HUES64 (cell line): ENCODE measurements around the gene PRSS38.

ENCODE experiments used
- H3K27ac ChIP-seq: 2 replicates; pipeline ENCODE4 v1.7.0; 2013; ENCODE audit warnings: low read depth, low read length, inconsistent platforms
- H3K27me3 ChIP-seq: 2 replicates; pipeline ENCODE4 v1.6.1; 2013; ENCODE audit warnings: mild to moderate bottlenecking, low read length; ENCODE audit not compliant: insufficient read depth
- H3K36me3 ChIP-seq: 2 replicates; pipeline ENCODE4 v1.6.1; 2013; ENCODE audit warnings: mild to moderate bottlenecking, low read length; ENCODE audit not compliant: insufficient read depth
- H3K4me1 ChIP-seq: 2 replicates; pipeline ENCODE4 v1.6.1; 2013; ENCODE audit warnings: mild to moderate bottlenecking, low read length, moderate library complexity; ENCODE audit not compliant: insufficient read depth
- H3K4me3 ChIP-seq: 2 replicates; pipeline ENCODE4 v1.5.1; 2013; ENCODE audit warnings: mild to moderate bottlenecking, low read length, moderate library complexity
- H3K9ac ChIP-seq: 2 replicates; pipeline ENCODE4 v1.6.1; 2013; ENCODE audit warnings: mild to moderate bottlenecking, low read depth, low read length
- H3K9me3 ChIP-seq: 2 replicates; pipeline ENCODE4 v1.6.1; 2013; ENCODE audit warnings: low read depth, low read length; ENCODE audit not compliant: insufficient read depth
- WGBS: fragments of 150-250, 120-280 bp; methylation state at CpG from one replicate; pipeline ENCODE4 v1.1.7; 2013; ENCODE audit warnings: missing lambda C conversion rate; 5-methylcytosine and 5-hydroxymethylcytosine counted together

The PRSS38 gene

DNA sequence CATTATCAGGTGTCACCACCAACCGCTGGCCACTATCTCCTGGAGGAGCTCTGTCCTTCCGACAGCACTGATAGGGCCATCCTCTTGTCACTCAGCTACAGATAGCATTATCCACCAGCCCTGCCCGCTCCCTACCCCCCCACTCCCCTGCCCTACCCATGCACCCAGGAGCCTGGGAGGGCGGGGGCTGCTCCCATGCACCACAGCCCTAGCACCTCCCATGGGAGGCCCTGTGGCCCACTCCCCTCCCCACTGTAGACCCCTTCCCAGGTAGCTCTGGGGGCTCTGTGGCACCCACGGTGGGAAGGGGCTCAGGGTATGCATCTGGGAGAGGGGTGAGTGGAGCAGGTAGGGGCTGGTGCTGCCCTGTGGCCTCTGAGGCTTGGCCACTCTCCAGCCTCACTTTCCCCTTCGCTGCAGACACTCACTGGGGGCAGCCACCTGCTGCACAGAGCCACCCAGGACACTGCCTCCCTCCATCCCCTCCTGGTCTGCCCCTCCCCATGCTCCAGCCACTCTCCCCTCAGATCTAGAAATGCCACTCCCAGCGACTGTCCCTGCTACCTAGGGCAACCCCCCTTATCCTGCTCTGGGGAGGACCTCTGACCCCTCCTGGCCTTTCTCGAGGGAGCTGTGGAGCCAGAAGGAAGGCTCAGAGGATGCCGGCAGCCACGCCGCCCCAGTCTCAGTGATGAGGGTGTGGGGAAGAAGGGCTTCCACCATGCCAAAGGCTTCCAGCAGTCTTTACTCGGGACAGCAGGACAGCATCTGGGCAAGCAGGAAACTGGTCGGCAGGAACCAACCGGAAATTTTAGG is 73.8 kb downstream of the PRSS38 start:
- H3K27me3 ChIP-seq: no peaks in the 10 kb centered on the region
- no peak overlapping the region for H3K9ac ChIP-seq
- no peaks in the 10 kb centered on the region for H3K9me3 ChIP-seq
- H3K27ac ChIP-seq: no peak overlapping the region
- no peak overlapping the region for H3K4me3 ChIP-seq
- whole genome bisulfite sequencing: 84% methylated on average over 13 of the region's 14 CpGs
- no peaks in the 10 kb centered on the region for H3K36me3 ChIP-seq
- H3K4me1 ChIP-seq: peaks cover 8% of the 10 kb centered on the region; the same call in 1 of the 2 replicates

DNA sequence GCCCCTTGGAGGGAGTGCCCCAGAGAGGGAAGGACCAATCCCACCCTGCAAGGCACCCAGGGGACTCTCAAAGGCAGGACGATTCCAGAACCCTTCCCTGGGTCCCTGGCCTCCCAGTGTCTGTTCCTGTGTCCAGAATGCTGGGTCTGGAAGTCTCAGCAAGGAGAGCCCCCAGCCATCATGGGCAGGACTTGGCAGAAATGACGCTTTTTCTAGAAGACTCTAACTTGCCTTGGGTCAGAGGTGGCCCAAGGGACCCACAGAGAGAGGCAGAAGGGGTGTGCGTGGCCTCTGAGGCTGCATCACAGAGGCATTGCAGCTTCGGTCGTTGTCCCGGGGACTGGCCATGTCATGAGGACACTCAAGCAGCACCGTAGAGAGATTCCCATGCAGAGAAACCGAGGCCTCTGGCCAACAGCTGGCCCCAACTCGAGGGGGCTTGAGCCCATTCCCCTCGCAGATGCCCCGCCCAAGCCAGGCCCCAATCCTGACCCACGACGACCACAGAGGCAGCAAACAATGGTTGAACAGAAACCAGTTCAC is 74.5 kb downstream of the PRSS38 start:
- 92% methylated on average over 13 of the region's 13 CpGs for WGBS
- Histone ChIP-seq H3K4me3 (no peak overlapping the region), H3K27ac (no peak overlapping the region), H3K27me3 (no peaks in the 10 kb centered on the region), H3K36me3 (no peaks in the 10 kb centered on the region), H3K9ac (no peak overlapping the region), H3K4me1 (peaks cover 8% of the 10 kb centered on the region; the same call in 1 of the 2 replicates), H3K9me3 (no peaks in the 10 kb centered on the region)

GRCh38 chr1:227890451-227891222 is 75.2 kb downstream of the PRSS38 start:
- WGBS: 93% methylated on average over 13 of the region's 13 CpGs
- Histone ChIP-seq H3K36me3 (no peaks in the 10 kb centered on the region), H3K27ac (no peak overlapping the region), H3K4me1 (peaks cover 8% of the 10 kb centered on the region; the same call in 1 of the 2 replicates), H3K9ac (no peak overlapping the region), H3K4me3 (no peak overlapping the region), H3K27me3 (no peaks in the 10 kb centered on the region), H3K9me3 (no peaks in the 10 kb centered on the region)

DNA sequence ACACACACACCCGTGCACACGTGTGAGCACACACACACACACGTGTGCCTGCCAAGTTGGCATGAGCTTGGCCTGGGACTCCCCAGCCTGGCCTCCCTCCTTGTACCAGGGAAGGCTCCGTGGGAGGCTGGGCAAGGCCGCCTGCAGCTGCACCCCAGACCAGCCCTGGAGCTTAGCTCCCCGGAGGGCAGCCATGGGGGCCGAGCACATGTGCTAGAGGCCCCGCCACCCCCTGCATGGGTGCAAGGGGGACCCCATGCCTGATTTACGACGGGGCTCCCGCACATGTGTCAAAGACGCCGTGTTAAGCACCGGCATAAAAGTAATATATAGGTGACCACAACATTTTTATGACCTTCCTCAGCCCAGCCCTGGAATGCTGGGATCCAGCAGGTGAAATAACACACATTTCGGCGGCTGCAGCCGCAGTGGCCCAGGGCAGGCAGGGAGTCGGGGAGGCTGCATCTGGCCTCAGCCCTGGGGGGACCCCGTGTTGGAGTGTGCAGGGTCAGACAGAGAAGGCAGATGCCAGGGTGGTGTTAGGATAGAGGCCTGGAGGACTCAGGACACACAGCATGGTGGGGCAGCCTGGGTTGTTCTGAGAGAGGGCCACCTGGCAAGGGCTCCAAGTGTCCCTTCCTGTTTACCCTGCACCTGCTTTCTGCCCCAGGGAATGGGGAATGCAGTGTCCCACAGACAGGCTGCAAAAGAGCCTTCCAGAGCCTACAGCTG is 75.9 kb downstream of the PRSS38 start:
- WGBS: 91% methylated on average over 19 of the region's 19 CpGs
- Histone ChIP-seq H3K9me3 (no peaks in the 10 kb centered on the region), H3K9ac (no peak overlapping the region), H3K27ac (no peak overlapping the region), H3K27me3 (no peaks in the 10 kb centered on the region), H3K36me3 (no peaks in the 10 kb centered on the region), H3K4me3 (no peak overlapping the region), H3K4me1 (peaks cover 8% of the 10 kb centered on the region; the same call in 1 of the 2 replicates)

DNA sequence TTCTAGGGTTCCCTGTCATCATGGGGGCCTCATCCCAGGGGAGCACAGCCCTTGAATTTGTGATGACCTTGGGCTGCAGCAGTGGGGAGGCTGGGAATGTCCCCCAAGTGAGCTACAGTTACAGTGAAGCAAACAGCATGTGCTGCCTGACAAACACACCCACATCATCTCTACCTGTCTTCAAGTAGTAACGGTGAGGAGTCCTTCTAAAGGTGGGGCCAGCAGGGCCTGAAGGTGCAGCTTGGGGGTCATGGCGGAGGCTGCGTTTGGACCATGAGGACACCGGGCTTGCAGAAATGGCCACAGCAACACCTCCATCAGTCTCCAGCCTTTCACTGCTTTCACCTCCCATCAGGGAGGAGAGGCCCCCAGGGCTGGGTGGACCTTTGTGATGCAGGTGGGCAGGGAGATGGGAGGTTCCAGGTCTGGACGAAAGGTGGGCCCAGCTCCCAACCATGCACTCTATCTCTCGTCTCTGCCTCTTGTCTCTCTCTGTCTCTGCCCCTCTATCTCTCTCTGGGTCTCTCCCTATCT is 76.5 kb downstream of the PRSS38 start:
- H3K27me3 ChIP-seq: no peaks in the 10 kb centered on the region
- no peak overlapping the region for H3K9ac ChIP-seq
- H3K4me1 ChIP-seq: peaks cover 8% of the 10 kb centered on the region; the same call in 1 of the 2 replicates
- H3K4me3 ChIP-seq: no peak overlapping the region
- H3K27ac ChIP-seq: no peak overlapping the region
- H3K9me3 ChIP-seq: no peaks in the 10 kb centered on the region
- H3K36me3 ChIP-seq: no peaks in the 10 kb centered on the region
- 87% methylated on average over 6 of the region's 6 CpGs for WGBS

GRCh38 chr1:227892489-227893299 is 77.2 kb downstream of the PRSS38 start:
- peaks cover 8% of the 10 kb centered on the region; the same call in 1 of the 2 replicates for H3K4me1 ChIP-seq
- no peak overlapping the region for H3K27ac ChIP-seq
- 72% methylated on average over 17 of the region's 17 CpGs for WGBS
- no peak overlapping the region for H3K9ac ChIP-seq
- H3K9me3 ChIP-seq: no peaks in the 10 kb centered on the region
- no peaks in the 10 kb centered on the region for H3K36me3 ChIP-seq
- H3K4me3 ChIP-seq: no peak overlapping the region
- no peaks in the 10 kb centered on the region for H3K27me3 ChIP-seq

DNA sequence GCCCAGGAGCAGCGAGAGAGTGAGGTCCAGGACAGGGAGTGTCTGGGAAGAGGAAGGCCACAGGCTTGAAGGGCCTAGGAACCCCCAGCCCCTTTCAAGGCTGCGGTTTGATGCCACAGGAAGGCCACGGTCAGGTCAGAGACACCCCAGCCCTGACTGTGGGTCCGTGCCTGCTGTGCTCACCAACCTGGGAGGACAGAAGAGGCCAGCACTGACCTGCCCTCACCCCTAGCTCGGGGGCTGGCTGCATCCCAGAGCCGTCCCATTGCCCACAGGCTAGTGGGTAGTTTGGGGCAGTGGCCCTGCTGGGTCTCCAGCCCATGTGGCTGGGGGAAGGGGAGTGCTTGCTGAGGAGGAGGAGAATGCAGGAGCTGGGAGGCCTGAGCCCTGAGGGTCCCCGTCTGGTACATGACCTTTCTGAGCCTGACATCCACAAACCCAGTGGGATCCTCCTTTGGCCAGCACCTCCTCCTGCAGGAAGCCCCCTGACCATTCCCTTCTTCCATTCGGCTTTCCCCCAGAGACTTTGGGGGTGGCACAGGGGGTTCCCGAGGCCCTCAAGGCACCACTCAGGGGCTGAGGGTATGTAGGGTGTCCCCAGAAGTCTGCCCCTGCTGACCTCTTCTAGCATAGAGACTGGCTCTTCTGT is 77.9 kb downstream of the PRSS38 start:
- Histone ChIP-seq H3K36me3 (no peaks in the 10 kb centered on the region), H3K4me3 (no peak overlapping the region), H3K9ac (no peak overlapping the region), H3K4me1 (peaks cover 5% of the 10 kb centered on the region; the same call in 1 of the 2 replicates), H3K27ac (no peak overlapping the region), H3K9me3 (no peaks in the 10 kb centered on the region), H3K27me3 (no peaks in the 10 kb centered on the region)
- 84% methylated on average over 9 of the region's 9 CpGs for WGBS

GRCh38 chr1:227893949-227894721 is 78.7 kb downstream of the PRSS38 start:
- Histone ChIP-seq H3K9ac (no peak overlapping the region), H3K4me1 (peaks cover 5% of the 10 kb centered on the region; the same call in 1 of the 2 replicates), H3K36me3 (no peaks in the 10 kb centered on the region), H3K27me3 (no peaks in the 10 kb centered on the region), H3K27ac (no peak overlapping the region), H3K9me3 (no peaks in the 10 kb centered on the region), H3K4me3 (no peak overlapping the region)
- WGBS: 91% methylated on average over 27 of the region's 27 CpGs

DNA sequence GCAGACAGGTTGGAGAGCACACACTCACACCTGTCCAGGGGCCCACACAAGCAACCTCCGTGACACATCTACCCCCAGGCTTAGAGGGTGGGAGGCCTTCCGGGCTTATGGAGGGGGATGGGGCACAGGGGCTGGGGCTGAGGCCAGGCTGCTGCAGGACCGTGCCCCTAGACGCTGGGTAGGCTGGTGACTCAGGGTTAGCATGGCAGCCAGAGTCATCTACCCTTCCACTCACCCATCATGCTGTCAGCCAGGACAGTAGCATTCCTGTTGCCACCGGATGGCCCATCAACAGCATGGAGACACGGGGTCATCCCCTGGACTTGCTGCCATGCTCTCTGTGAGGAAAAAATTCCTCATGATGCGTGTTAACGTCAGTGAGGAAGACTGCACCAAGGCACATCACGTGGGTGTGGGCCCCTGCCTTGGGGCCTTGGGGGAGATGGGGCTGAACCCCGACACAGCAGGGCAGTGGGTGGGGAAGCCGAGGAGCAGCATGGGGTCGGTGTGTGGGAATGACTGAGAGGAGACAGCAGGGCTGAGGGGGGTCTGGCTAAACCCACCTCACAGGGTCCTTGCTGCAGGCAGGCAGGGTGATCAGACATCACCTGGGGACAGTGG is 79.5 kb downstream of the PRSS38 start:
- H3K9ac ChIP-seq: no peak overlapping the region
- no peak overlapping the region for H3K4me3 ChIP-seq
- H3K27me3 ChIP-seq: no peaks in the 10 kb centered on the region
- H3K27ac ChIP-seq: no peak overlapping the region
- no peaks in the 10 kb centered on the region for H3K9me3 ChIP-seq
- peaks cover 5% of the 10 kb centered on the region; the same call in 1 of the 2 replicates for H3K4me1 ChIP-seq
- H3K36me3 ChIP-seq: no peaks in the 10 kb centered on the region
- 90% methylated on average over 11 of the region's 12 CpGs for WGBS
